ENCODE measurements around the gene TSC22D3.
"Not testable (repeated sequence)": the region's sequence is repeated elsewhere in the genome, so short reads cannot be mapped to it uniquely, and the experiment has no call there.

TSC22D3 gene

DNA sequence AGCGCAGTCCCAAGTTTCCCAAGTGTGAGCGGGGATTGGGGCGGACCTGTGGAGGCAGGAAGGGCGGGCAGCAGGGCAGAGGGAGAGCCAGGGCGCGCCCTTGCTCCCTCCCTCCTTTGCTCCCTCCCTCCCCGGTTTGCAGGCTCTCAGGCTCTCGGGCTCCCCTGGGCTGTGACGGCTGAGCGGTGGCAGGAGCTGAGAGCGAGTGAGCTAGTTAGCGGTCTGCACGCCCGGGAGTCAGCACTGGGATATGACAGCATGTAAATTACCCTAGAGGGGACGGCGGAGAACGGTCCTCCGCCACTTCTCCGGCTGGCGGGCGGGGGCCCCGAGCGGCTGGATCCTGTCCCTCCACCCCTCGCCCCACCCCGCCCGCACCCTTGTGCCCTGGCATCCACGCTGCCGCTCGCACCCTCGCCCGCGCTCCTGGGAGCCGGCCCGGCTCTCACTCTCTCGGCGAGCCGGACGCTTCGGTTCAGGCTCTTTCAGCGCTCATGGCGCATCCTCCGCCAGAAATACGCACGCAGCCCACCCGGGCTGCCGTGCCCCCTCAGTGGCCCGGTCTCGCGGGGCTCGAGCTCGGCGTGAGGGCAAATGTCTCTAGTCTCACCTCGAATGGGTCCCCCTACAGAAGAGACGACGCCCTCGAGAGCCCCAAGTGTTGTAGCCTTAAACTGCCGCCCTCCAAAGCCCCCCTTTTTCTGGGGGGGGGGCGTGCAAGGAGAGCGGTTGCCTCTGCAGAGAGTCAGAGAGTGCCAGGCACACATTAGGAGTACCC is at the start of gene TSC22D3:
TSC22D3 (minus strand) TSS at position 54 of the 778 bp plus-strand sequence. CDS start 368 bp downstream, outside the sequence.
- DNase-seq: peak; percentile 64

DNA sequence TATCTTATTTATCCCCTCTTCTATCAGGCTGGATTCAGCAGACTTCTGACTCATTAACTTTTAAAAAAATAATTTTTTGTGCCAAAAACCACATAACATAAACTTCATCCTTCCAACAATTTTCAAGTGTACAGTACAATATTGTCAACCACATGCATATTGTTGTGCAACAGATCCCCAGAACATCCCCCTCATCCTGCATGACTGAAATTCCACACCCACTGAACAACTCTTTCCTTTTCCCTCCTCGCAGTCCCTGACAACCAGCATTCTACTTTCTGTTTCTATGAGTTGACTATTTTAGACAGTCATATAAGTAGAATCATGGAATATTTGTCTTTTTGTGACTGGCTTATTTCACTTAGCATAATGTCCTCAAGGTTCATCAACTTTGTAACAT is 47.9 kb upstream of the TSC22D3 start:
- peak; percentile 70 for DNase-seq

DNA sequence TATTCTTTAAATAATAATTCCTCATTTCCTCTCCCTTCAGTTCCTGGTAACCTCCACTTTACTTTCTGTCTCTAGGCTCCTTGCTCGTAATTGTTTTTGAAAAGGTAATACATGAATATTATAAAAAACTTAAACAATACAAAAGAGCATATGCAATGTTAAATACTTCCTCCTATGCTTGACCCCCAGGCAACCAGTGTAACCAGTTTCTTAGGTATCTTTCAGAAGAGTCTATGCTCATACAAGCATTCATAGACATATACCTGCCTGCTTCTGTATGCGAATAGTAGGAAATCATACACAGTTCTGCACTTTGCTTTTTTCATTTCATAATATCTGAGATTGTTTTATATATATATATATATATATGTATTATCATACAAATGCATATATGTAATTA is 47.5 kb upstream of the TSC22D3 start:
- no peak for DNase-seq

DNA sequence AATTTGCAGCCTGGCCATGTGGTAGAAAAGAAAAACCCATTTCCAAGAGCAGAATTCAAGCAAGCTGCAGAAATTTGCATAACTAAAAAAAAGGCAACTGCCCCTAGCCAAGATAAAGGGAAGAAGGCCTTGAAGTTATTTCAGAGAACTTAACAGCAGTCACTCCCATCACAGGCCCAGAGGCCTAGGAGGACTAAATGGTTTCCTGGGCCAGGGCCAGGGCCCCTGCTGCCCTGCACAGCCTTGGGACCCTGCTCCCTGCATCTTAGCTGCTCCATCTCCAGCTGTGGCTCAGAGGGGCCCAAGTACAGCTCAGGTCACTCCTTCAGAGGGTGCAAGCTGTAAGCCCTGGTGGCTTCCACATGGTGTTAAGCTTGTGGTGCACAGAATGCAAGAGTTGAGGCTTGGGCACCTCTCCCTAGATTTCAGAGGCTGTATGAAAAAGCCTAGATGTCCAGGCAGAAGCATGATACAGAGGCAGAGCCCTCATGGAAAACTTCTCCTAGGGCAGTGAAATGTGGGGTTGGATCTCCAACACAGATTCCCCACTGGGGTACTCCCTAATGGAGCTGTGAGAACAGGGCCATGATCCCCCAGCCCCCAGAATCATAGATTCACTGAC is 43.4 kb upstream of the TSC22D3 start:
- DNase-seq: no peak

DNA sequence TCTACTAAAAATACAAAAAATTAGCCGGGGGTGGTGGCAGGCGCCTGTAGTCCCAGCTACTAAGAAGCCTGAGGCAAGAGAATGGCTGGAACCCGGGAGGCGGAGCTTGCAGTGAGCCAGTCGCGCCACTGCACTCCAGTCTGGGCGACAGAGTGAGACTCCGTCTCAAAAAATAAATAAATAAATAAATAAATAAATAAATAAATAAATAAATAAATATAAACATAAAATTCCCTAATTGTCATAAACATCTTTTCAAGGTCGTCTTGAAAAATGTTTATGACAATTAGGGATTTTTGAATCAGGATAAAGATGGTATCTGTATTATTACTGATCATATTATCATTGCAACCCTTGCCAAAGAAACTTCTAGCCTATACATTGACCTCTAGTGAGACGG is 34.5 kb upstream of the TSC22D3 start:
- DNase-seq: not testable (repeated sequence)

DNA sequence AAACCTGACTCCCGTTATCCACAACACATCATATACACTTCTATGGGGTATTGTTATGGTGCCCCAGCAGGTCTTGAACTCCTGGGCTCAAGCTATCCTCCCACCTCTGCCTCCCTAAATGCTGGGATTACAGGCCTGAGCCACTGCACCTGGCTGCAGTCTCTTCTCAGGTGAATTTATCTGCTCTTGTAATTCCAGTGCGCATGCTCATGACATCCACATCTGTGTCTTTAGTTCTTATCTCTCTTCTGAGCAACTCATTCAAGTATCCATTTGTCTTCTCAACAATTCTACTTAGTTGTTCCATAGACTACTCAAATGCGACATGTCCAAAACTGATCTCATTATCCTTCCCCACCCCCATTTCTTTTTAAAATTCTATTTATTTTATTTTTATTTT is 29.6 kb upstream of the TSC22D3 start:
- no peak for DNase-seq

DNA sequence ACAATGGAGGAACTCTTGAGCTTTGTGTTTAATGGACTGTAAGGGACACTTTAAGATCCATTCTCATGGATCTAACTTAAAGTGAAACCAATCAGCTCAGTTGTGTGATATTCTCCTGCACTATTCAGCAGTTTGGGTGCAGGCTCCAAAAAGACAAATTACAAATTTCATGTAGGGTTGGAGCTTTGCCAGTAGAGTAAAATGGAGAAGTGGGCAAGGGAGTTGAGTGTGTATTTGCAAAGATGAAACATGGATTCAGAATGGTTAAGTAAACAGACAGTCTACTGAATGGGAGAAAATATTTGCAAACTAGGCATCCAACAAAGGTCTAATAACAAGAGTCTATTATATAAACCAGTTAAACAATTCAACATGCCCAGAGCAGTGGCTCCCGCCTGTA is 28.8 kb upstream of the TSC22D3 start:
- DNase-seq: no peak

DNA sequence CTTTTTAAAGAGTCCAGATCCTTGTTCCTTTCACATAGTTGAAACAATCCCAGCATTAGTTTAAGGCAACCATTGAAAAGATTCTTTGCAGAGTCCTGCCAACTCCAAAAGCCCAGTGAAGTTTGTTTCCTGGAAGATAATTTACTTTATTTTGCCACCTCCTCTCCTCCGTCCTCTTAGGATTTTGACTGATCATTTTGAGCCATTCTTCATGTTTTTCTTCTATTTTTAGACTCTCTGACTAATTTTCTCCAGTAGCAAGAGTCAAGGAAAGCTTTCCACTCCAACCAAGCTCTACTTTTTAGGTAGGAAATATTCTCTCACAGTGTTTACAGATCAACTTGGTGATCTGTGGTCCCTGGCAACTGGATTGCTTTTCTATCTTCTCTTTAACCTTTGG is 12.2 kb upstream of the TSC22D3 start:
- no peak for DNase-seq

DNA sequence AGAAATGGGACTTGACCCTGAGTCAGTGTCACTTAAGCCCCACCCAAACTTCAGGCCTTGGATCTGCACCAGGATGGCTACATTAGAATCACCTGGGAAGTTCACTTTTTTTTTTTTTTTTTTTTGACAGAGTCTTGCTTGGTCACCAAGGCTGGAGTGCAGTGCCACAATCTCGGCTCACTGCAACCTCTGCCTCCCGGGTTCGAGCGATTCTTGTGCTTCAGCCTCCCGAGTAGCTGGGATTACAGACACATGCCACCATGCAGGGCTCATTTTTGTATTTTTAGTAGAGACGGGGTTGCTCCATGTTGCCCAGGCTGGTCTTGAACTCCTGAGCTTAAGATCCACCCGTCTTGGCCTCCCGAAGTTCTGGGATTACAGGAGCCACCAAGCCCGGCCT is 4.9 kb upstream of the TSC22D3 start:
- DNase-seq: no peak

DNA sequence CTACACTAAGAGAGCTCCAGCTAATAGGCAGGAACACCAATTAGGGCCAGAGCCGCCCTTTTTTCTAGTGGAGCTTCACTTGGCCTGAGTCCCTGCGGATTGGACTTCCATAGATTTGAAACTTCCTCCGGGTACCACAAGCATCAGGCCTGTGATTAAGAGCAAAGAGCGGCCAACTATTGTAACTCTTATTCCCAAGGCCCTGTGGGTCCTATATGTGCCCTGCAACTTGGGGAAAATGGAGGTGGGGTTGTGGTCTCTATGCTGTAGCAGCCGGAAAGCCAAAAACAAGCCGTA is 1.9 kb upstream of the TSC22D3 start, which contains the start of gene NCBP2L:
NCBP2L (plus strand) TSS at position 198 of the 297 bp plus-strand sequence. CDS start 16,488 bp downstream, outside the sequence.
- DNase-seq: no peak

DNA sequence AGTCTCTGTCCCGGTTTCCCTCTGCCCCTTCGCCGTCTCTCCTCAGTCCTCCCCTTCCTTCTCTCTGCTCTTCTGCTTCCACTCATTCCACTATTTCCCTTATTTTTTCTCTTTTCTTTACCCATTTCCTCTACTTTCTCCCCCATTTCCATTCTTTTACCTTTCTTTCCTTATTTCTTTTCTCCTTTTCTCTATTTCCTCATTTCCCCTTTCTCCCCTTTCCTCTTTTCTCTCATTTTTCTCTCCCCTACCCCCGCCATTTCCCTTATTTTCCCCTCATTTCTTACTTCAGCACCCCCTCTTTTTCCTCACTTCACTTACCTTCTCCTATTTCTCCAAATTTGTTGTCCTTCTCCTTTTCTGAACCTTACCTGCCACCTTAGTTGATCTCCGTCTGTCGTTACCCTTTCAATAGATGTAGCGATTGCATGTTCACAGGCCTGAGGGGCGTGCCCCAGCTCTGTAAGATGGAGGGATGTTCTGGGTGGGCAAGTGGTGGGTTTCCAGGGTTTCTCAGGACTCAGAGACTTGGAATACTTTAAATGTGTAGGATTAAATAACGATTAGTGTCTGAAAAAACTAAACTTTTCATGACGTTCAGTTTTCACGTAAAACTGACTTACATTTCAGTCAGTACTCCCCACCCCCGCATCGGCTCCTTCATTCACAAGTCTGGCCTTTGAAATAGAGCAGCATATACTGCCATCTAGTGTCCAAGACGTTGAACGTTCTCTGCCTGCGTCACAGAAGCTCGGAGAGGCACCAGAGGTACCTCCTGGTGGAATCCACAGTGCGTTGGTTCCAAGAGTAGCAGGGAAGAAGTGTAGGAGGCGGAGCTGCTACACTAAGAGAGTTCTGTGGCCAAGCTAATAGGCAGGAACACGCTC is 1.3 kb upstream of the TSC22D3 start:
- DNase-seq: peak; percentile 82

DNA sequence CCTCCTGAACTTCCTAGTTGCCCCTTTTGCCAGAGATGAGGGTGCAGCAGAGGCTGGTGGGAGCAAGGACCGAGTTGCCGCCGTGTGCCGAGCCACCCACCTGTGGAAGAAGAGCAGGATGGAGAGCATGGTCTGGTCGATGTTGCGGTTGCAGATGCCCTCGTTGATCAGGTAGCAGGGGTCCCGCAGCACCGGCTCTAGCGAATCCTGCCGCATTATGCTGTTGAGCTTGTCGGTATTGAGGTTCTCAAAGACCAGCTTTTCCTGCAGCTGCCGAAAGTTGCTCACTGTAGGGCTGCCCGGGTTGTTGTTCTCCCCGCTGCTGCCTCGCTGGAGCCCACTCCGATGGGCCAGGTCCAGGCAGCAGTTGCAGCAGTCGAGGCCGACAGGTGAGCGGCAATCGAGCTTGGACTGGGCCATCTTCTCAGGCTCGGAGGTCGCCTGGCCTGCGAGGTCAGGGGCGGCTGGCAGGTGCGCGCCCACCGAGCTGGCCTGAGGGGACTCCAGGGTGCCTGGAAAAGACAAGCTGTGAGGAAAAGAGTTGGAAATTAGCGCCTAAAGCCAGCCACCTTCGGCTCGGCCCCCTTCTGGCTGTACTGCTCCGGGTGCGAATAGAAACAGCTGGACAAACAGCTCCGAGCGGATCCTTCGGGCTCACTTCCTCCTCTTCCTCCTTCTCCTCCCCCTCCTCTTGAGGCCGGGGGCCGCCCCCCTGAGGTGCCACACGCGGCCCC is 420 bp downstream of the TSC22D3 start:
- no peak for DNase-seq

DNA sequence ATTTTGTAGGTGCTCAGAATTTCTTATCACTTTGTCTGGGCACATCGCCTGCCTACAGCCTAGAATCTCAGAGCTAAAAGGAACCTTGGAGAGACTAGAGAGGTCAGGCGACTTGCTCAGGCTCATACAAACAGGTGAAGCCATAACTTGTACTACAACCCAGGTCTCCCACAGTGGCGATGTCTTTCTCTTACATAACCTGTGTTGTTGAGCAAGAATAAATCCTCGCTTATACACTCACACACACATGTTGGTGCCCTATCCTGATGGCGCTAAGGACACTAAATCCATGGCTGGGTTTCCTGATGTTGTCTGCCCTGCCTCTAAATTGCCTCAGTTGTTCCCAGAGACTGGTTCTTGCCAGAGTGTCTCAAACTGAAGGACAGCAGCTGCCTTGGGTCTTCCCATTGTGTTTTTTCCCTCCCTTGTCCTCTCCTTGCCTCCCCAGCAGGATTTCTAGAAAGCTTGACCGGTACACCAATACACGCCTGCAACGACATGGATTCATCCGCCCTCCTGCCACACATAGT is 1.6 kb downstream of the TSC22D3 start:
- no peak for DNase-seq

DNA sequence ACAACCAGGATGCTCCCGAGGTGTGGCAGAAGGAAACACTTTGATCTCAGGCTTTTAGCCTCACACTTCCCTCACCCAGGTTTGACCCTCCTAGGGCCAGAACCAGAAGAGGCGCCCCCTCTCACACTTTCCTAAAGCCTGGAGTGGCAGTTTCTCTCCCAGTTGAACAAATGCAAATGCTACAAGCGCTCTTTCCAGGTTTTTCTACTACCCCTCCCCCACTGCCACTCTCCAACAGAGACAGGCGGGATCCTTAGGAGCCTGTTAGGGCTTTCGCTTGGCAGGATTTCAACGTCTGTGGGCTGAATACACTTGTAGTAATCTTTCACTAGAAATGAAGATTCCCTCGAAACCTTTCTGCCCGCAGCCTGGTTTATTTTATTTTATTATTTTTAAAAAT is 2.4 kb downstream of the TSC22D3 start:
- no peak for DNase-seq

DNA sequence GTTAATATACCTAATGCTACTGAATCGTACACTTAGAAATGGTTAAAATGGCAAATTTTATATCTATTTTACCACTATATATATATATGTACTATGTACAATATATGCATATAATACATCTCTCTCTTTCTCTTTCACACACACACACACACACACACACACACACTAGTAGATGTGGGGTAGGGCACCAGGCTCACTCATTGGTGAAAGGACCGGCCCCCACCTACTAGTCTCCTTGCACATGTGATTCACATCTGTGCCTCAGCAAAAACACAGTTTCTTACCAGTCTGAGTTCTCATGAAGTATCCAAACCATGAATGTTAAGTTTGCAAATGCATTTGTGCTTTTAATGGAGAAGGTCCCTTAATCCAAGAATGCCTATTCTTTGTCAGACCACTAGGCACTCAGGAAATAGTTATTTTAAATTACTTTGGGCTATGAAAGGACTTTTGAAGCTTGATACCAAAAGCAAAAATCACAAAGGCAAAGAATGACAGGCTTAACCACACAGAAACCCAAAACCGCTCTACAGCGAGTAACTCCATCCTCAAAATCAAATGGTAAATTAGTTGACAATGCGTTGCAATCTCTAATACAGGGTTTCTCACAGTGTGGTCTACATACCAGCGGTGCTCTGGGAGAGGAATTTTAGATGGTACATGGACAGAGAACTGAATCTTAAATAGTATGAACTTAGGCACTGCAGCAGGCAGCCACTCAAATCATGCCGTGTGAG is 5.8 kb downstream of the TSC22D3 start:
- no peak for DNase-seq

DNA sequence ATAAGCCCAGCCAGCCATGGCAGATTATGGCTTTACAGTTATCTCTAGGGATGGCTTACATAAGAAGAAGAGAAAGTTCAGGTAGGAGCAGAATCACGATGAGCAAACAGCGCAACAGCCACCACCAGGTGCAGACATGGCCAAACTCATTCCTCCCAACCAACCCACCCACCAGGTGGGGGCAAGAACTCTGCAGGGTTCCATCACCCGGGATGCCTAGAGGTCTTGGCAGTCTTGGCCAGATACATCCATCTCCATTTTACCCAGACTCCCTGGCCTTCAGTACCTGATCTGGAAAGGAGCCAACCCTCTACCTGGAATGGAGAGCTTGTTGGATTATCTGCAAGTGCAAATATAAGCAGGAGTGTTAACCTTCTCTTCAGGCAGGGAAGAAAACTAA is 7.5 kb downstream of the TSC22D3 start:
- DNase-seq: no peak

DNA sequence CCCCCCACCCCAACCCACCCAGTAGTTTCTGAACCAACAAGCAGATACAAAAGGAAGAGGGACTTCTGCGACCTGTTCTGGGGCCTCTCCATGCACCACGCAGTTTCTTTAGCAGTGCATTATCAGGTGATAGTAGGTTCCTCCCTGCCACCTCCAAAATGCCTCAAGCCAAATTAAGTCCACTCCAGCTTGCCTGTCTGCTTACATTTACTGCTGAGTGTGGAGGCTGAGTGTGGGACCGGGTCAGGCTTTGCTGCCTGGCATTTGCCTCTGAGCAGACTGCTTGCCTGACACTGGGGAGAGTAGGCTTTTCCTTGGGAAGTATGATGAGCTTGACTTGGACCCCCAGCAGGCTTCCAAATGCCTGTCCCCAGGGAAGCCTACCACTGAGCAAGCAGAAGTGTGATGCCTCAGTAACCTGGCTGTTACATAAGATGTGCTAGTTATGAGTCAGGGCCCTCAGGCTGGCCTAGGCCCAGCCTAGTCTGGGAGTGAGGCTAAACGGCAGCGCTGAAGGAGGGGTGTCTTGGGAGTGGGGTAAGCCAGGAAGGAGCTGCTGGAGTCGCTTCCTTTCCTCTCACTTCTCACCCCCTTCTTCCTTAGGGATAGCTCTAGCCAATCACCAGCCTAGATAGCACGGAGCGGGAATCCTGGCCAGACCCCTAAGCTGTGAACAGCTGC is 9.0 kb downstream of the TSC22D3 start:
- DNase-seq: peak; percentile 54

DNA sequence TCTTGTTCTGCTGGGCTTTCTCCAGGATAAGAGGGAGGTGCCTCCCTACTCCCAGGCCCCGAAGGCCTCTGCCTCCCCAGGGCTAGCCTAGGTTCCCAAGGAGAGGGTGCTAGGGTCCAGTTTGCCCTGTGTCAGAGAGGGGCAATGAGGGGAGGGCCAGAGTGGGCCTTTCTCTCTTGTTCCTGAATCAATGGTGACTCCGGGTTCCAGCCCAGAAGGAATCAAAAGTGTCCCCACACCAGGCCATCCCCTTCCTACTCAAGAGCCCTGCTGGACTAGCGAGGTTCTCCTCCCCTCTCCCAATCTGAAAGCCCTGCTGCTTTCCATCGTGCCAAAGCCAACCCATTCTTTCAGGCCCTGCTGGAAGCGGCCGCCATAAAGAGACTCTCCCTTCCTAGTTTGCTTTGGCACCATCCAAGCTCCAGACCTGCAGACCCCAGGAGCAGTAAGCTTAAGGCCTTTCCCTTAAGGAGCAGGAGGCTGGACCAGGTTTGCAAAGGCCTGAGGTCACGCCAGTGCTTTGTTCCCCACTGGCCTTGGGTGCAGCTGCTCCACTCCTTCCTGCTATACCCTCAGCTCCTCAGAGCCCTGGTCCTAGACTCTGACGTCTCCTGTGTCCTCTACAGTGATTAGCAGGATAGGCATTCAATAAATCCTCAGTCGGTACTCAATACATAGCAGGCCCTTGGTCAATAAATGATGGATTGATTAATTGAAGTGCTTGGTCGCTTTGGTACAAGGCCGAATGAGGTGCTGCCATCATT is 10.6 kb downstream of the TSC22D3 start:
- DNase-seq: no peak

DNA sequence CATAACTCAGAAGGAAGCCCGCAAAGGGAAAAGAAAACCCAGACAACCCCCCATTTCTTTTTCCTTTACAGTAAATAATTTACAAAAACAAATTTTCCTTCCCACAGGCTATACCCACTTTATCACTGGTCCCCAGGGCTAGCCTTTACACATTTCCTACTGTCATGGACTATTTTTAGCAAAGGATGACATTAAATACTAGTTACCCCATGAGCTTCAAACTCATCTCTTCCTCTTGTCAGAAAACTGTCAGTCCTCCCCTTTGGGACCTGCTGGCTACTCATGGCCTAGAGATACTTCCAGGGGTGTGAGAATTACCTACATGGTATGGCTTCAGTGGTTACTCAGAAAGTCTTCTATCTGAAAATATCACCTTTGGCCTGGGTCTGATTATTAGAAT is 11.9 kb downstream of the TSC22D3 start:
- DNase-seq: no peak

DNA sequence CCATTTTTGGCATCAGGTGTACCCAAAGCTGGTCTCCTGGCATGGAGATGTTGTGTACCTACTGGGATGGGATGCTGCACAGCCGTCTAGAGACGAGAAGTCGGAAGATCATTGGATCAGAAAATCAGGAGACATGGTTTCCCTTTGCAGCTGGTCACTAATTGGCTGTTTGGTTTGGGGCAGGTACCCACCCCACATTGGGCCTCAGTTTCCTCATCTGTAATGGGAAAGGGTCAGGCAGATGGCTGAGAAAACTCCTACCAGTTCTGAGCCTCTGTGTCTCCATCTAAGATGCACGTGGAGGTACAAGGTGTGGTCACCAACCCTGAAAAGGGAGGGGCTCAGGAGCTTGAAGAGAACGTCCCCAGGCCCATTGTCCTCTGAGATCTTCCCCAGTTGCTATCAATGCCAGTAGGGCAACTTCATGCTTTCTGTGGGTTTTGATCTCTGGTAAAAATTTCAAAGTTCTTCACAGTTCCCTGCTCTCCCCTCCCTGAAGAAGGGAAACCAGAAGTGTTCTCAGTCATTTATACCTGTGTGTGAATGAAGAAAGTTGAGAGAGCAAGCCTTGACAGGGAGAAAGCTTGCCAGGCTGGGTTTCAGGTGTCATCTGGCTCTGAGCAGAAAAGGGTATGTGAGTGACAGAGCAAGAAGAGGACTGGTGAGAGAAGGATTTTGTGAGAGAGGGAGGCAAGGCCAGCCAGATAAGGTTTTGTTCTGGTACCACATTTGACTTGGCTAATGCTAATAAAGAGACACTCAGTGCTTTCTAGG is 15.1 kb downstream of the TSC22D3 start:
- no peak for DNase-seq

Data from EL (cell line).